ENCODE data around the gene NUP205.

- TF ChIP-seq CTCF (IDR thresholded peaks at IDR 0.05): no peak
- TF ChIP-seq POLR2A (IDR thresholded peaks at IDR 0.05): no peak
- TF ChIP-seq EP300 (IDR thresholded peaks at IDR 0.05): no peak
Measured at GRCh38 chr7:135644154-135644553, 86.4 kb downstream of the NUP205 start.
